NCI-H510A treated with DMSO at 0.1 percent for 48 hours (cell line): ENCODE results near the gene PNMA8B.

ENCODE experiments used
- DNase-seq: peaks from one replicate; lab custom pipeline; 2025; lab: John Stamatoyannopoulos, UW

The PNMA8B gene

DNA sequence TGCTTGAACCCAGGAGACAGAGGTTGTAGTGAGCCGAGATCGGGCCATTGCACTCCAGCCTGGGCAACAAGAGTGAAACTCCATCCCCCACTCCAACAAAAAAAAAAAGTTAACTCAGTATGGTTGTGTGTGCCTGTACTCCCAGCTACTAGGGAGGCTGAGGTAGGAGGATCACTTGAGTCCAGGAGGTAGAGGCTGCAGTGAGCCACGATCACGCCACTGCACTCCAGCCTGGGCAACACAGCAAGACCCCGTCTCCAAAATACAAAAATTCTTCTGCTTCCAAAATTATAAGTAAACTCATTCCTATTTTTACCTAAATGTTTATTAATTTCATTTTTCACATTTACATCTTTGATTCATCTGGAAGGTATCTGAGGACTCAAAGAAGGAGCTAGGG, 38.7 kb downstream of the PNMA8B start:
- no peak for DNase-seq

DNA sequence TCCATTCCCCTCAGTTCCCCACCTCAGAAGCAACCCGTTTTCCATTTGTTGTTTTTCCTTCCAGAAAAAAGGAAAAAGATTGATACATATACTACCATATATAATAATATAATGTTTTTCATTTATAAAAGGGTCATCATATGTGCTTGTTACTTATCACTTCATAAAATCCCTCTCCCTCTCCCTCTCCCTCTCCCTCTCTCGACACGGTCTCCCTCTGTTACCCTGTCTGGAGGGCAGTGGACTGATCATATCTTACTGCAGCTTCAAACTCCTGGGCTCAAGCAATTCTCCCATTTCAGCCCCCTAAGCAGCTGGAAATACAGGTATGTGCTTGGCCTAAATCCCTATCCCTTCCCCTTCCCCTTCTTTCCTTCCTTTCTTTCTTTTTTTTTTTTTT, 41.4 kb downstream of the PNMA8B start:
- DNase-seq: no peak

DNA sequence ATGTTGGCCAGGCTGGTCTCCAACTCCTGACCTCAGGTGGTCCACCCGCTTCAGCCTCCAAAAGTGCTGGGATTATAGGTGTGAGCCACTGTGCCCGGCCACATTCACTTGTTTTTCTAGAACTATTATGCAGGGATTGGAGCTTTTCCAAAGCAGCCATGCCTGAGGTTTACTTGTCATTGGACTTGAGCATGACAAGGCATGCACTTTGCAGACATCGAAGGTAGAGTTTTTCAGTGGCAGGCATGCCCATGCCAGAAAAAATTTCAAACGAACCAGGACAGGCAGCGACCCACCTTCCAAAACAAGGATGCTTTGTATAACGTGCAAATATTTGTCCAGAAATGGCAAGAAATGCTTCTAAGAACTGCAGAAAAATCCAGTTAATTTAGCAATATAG, 42.0 kb downstream of the PNMA8B start:
- DNase-seq: no peak

DNA sequence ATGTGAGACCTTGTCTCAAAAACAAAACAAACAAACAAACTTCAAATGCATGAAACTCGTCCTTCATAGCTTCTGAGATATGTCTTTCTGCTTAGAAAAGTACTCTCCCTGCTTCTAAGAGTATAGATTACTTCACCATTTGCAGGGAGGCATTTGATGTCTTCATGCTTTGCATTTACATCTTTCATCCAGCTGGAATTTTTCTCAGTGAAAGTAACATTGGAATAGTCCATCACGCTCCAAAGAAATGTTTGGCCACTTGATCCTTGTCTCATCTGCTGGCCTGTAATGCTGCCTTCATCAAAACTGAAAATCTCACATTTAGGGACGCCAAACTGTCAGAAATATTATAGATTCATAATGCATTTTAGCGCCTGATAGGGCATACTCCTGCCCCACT, 43.5 kb downstream of the PNMA8B start:
- no peak for DNase-seq

DNA sequence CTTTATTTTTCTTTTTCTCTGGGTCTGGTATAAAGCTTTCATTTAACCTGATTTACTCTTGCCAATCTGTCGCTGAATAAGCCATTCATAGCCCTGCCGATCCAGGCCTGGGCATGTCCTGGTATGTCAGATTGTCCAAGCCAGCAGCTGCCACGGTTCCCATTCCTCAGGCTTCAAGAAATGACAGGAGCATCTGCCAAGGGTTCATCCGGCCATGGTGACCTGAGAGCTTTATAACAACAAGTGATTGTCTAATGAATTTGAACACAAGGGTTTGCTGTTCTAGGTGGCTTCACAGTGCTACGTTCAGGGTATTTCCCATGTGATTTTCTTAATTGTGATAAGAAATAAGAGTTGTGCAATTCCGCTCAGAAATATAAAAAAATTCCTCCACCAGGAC, 44.3 kb downstream of the PNMA8B start:
- no peak for DNase-seq

DNA sequence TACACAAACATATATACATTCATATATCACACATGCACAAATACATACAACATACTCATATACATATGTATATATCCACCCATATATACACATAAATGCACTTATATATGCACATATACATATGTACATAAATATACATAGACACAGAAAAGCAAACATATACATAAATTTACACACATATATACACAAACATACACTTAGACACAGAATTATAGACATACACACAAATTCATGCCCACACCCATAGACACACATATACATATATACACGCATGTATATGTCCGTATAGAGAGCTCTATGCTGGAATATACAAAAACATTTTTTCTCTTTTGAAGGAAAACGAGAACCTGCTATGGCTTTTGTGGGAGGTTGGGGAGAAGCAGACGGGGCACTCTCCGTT, 44.9 kb downstream of the PNMA8B start:
- no peak for DNase-seq

DNA sequence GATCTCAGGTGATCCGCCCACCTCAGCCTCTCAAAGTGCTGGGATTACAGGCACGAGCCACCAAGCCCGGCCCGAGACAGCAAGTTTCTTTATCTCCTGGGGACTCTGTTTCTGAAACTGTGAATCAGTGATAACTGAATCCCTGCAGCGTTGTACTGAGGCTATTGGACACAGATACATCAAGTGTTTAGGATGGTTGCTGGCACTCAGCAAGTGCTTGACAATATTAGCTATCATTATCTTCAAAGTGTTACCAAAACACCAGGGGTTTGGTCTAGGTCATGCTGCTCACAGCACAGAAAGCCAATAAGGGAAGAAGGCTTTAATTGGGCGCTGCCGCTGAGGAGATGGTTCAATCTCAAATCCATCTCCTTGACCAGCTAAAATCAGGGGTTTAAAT, 46.4 kb downstream of the PNMA8B start:
- DNase-seq: no peak

DNA sequence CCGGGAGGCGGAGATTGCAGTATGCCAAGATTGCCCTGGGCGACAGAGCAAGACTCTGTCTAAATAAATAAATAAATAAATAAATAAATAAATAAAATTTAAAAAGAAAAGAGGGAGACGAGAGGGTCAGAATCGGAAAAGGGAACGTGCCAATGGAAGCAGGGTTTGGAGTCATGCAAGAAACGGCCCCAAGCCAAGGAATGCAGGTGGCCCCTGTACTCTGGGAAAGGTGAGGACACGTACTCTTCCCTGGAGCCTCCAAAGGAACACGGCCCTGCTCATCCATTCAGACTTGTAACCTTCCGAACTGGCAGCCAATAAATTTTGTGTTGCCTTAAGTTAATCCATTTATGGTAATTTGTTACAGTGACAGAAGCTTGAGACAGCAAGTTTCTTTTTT, 47.1 kb downstream of the PNMA8B start:
- DNase-seq: no peak

DNA sequence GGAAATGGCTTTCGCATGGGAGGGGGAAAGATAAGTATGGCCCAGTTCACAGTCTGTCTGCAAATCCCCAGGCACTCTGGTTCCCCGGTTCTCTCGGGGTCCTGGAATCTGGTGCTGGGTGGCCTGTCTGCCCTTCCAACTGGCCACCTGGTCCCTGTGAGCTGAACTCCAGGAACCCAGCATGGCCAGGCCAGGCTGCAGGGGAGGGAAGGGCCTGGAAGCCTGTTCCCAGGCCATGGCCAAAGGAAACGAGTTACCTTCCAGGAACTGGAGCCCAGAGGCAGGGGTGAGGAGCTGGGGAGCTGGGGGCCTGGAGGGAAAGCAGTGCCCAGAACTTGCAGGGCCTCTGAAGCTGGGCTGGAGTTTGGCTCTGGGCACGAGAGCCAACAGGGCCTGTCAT, 47.8 kb downstream of the PNMA8B start:
- no peak for DNase-seq

DNA sequence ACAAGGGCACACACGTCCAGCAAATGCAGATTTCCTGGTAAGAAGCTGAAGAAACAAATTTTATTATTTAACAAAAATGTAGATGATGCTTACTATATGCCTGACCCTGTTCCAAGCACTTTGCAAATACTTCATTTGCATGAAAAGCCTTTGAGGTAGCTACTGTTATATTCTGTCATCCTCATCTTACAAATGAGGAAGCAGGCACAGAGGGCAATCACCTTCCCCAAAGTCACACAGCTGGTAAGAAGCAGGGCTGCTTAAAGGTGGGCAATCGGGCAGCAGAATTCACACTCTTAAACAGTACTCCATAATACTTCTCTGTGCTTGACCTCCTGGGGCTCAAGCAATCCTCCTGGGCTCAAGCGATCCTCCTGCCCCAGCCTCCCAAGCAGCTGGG, 48.7 kb downstream of the PNMA8B start:
- no peak for DNase-seq

DNA sequence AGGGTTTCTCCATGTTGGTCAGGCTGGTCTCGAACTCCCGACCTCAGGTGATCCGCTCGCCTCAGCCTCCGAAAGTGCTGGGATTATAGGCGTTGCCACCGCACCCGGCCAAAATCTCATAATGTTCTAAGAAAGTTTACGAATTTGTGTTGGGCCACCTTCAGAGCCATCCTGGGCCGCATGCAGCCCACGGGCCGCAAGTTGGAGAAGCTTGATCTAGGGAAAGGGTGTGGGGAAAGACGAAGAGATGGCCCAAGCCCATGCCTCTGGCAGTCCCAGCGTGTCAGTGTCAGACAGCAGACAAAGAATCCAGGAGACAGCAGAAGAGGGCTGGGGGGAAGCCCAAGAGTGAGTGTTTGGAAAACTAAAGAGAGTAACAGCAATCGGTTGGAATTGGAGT, 49.6 kb downstream of the PNMA8B start:
- no peak for DNase-seq

DNA sequence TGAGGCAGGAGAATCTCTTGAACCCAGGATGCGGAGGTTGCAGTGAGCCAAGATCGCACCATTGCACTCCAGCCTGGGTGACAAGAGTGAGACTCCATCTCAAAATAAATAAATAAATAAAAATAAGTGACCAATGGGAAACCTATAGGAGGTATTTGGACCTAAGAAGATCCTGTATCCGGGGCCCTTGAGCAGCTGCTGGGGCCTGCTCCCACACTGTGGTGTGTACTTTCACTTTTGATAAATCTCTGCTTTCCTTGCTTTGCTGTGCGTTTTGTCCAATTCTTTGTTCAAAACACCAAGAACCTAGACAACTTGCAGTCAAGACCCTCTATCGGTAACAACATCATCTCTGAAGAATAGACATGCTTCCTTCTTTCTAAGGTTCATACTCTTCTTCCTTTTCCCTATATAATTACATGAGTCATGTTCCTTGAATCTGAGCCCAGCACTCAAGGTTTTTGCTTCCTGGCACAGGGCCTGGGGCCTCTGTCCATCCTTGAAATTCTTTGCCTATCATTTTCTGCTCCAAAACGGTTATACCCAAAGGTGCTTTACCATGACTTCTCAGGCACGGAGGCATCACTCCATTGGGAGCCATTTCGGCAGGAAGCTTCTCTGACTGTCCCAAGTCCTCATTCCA, 52.7 kb downstream of the PNMA8B start:
- DNase-seq: no peak

DNA sequence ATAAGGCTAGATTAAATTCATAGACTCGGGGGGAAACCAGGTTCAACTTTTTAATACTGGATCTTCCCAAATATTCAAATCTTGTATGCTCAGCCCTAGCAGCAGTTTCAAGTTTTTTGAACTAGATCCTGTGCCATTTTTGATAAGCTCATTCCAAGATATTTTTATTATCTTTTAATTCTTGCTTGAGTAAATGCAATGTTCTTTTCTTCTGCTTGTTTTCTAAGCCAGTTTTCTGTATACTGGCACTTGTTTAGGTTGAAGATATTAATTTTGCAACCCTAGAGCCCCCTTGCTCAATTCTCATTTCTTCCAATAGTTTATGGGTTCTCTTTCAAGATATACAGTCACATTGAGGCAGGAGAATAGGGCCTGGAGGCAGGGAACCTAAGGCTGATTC, 53.8 kb downstream of the PNMA8B start:
- no peak for DNase-seq
